Measurements from ENCODE around the gene CCDC136.

Gene CCDC136

GRCh38 chr7:128794020-128794419 lies 2.3 kb downstream of the CCDC136 start:
- in situ Hi-C loops (cut with HindIII; ENCODE audit: low sequenced_read_pairs), result no loop called here
- no peak overlapping the region for H3K4me3 ChIP-seq (ENCODE audit: low read depth, low read length)
- DNase-seq (ENCODE audit: low read depth, low spot score), result no peak
- TF ChIP-seq CTCF (IDR thresholded peaks at IDR 0.05; ENCODE audit: low read depth, low read length), result no peak

GRCh38 chr7:128794436-128794835 lies 2.7 kb downstream of the CCDC136 start:
- DNase-seq (ENCODE audit: low read depth, low spot score), result no peak
- no peak for TF ChIP-seq CTCF (IDR thresholded peaks at IDR 0.05; ENCODE audit: low read depth, low read length)
- H3K4me3 ChIP-seq (ENCODE audit: low read depth, low read length), result no peak overlapping the region
- in situ Hi-C loops (cut with HindIII; ENCODE audit: low sequenced_read_pairs), result no loop called here

GRCh38 chr7:128795129-128795528 lies 3.4 kb downstream of the CCDC136 start:
- no peak for DNase-seq (ENCODE audit: low read depth, low spot score)
- H3K4me3 ChIP-seq (ENCODE audit: low read depth, low read length), result no peak overlapping the region
- TF ChIP-seq CTCF (IDR thresholded peaks at IDR 0.05; ENCODE audit: low read depth, low read length), result no peak
- in situ Hi-C loops (cut with HindIII; ENCODE audit: low sequenced_read_pairs), result no loop called here

- DNase-seq (ENCODE audit: low read depth, low spot score), result peak; percentile 76
- no peak for TF ChIP-seq CTCF (IDR thresholded peaks at IDR 0.05; ENCODE audit: low read depth, low read length)
- in situ Hi-C loops (cut with HindIII; ENCODE audit: low sequenced_read_pairs), result no loop called here
- no peak overlapping the region for H3K4me3 ChIP-seq (ENCODE audit: low read depth, low read length)
Observed at GRCh38 chr7:128796327-128796726, 4.6 kb downstream of the CCDC136 start.

- DNase-seq (ENCODE audit: low read depth, low spot score), result no peak
- TF ChIP-seq CTCF (IDR thresholded peaks at IDR 0.05; ENCODE audit: low read depth, low read length), result no peak
Observed at GRCh38 chr7:128799451-128799850, 7.7 kb downstream of the CCDC136 start.

GRCh38 chr7:128800567-128800966 lies 8.8 kb downstream of the CCDC136 start:
- no peak for DNase-seq (ENCODE audit: low read depth, low spot score)
- in situ Hi-C loops (cut with HindIII; ENCODE audit: low sequenced_read_pairs), result no loop called here
- TF ChIP-seq CTCF (IDR thresholded peaks at IDR 0.05; ENCODE audit: low read depth, low read length), result no peak
- H3K4me3 ChIP-seq (ENCODE audit: low read depth, low read length), result no peak overlapping the region

More at GRCh38 chr7:128799451-128799850, 7.7 kb downstream of the CCDC136 start:
- H3K4me3 ChIP-seq (ENCODE audit: low read depth, low read length), result no peak overlapping the region
- in situ Hi-C loops (cut with HindIII; ENCODE audit: low sequenced_read_pairs), result no loop called here

GRCh38 chr7:128801003-128801402 lies 9.2 kb downstream of the CCDC136 start:
- DNase-seq (ENCODE audit: low read depth, low spot score), result no peak
- no peak overlapping the region for H3K4me3 ChIP-seq (ENCODE audit: low read depth, low read length)
- in situ Hi-C loops (cut with HindIII; ENCODE audit: low sequenced_read_pairs), result no loop called here
- TF ChIP-seq CTCF (IDR thresholded peaks at IDR 0.05; ENCODE audit: low read depth, low read length), result no peak

Measured in astrocyte of the spinal cord (primary cell).